NCI-H526 treated with DMSO at 0.1 percent for 48 hours (cell line): Measurements from ENCODE around the gene HMX3.
A peak's percentile ranks its signal among the peaks of the same experiment; 100 is the strongest.
"Not testable (repeated sequence)": the region's sequence is repeated elsewhere in the genome, so short reads cannot be mapped to it uniquely, and the experiment has no call there.

ENCODE experiments used
- DNase-seq: peaks from one replicate; lab custom pipeline; 2025; lab: John Stamatoyannopoulos, UW

Gene HMX3

DNA sequence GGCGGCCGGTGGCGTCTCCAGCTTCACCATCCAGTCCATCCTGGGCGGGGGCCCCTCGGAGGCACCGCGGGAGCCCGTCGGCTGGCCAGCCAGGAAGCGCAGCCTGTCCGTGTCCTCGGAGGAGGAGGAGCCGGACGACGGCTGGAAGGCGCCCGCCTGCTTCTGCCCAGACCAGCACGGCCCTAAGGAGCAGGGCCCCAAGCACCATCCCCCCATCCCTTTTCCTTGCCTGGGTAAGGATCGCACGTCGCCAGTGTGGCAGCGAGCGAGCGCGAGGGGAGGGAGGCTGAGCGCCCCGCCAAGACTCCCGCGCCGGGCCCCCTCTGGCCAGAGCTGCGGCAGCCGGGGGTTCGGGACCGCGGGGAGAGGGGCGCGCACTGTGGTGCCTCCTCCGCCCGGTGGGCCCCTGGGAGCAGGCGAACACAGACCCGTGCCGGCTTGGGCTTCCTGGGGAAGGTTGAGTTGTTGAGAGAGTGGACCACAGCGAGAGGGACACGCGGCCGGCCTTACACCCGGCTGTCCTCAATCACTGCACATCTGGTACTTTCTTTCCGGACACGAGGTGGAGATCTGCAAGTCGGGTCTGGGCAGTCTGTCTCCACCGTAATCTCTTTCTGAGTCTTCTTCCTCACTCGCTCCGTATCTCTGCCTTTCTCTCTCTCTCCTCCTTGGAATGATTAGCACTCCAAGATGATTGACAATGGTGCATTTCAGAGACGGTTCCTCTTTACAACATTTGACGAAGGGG is 12.8 kb downstream of the HMX3 start:
- no peak for DNase-seq

DNA sequence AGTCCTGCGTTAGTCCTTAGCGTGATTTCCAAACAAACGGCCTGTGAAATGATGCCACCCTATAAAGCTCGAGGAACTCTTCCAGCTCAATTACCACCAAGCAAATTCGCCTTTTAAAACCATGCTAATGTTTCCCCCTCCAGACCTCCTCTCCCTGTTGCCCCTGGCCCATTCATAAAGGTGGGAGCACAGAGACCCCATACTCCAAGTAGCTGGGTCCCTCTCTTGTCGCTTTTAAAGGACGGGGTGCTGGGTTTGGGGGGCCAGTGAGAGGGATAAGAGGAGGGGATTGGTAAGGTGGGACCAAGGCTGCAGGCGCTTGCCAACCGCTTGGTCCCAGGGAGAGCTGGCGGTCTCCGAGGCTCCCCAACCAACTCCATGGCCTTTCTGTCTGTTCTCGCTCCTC is 13.4 kb downstream of the HMX3 start:
- no peak for DNase-seq

DNA sequence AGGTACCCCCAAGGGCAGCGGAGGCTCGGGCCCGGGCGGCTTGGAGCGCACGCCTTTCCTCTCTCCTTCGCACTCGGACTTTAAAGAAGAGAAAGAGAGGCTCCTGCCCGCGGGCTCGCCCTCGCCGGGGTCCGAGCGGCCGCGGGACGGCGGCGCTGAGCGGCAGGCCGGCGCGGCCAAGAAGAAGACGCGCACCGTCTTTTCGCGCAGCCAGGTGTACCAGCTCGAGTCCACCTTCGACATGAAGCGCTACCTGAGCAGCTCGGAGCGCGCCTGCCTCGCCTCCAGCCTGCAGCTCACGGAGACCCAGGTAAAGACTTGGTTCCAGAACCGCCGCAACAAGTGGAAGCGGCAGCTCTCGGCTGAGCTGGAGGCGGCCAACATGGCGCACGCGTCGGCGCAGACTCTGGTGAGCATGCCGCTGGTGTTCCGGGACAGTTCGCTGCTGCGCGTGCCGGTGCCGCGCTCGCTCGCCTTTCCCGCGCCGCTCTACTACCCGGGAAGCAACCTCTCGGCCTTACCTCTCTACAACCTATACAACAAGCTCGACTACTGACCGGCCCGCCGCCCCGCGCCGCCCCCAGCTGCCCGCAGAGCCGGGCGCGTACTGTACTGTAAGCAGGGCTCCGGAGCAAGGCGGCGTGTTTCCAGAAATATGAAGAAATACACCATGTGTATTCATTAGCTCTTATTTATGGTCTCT is 13.9 kb downstream of the HMX3 start:
- peak; percentile 74 for DNase-seq

GRCh38 chr10:123150271-123150985 is 14.7 kb downstream of the HMX3 start:
- peak; percentile 74 for DNase-seq

- DNase-seq = peak; percentile 81
Measured at GRCh38 chr10:123150986-123151736, 15.4 kb downstream of the HMX3 start.

DNA sequence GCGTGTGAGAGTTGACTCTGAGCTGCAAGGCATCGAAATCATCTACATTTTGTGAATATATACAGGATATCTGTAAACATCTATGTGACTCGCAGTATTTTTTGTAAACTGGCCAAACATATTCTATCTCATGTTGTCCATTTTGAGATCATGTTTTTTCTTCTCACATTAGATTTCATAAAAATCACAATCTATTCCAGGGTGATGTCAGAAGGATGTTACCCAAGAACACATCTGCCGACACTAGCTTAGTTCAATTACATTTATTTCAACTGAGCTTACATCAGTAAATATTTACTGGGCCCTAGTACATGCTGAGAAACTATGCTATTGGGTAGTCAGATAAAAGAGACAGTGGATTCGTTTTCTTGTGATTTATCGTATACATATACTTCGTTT is 16.0 kb downstream of the HMX3 start:
- no peak for DNase-seq

- no peak for DNase-seq
Measured at GRCh38 chr10:123153486-123154091, 17.8 kb downstream of the HMX3 start.

DNA sequence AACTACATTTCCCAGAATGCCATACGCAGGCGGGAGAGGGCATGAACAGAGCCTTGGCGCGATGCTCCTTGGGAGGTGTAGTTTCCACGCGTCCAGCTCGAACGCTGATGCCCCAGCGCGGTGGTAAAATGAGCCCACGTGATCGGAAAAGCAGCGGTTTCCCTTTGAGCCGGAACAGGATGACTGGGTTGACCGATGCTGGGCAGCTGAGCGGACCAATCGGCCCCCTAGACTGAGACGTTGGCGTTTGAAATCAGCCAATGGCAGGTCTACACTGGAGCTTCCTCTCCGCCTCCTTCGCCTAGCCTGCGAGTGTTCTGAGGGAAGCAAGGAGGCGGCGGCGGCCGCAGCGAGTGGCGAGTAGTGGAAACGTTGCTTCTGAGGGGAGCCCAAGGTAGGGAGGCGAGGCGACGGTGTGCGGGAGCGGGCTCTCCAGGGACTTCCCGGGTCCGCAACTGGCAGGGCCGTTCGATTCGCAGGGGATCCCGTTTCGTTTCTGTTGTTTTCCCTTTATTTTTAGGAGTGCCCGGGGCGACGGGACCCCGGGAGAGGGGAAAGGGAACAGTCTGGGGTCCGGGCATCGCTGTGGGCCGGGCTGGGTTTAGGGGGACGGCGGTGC is 18.4 kb downstream of the HMX3 start, which contains the start of gene BUB3:
BUB3 (plus strand) TSS at position 311 of the 619 bp plus-strand sequence. CDS start 516 bp downstream, outside the sequence.
- peak; percentile 98 for DNase-seq

GRCh38 chr10:123154711-123155505 is 19.1 kb downstream of the HMX3 start:
- no peak for DNase-seq

GRCh38 chr10:123156078-123156477 is 20.3 kb downstream of the HMX3 start:
- DNase-seq = no peak

DNA sequence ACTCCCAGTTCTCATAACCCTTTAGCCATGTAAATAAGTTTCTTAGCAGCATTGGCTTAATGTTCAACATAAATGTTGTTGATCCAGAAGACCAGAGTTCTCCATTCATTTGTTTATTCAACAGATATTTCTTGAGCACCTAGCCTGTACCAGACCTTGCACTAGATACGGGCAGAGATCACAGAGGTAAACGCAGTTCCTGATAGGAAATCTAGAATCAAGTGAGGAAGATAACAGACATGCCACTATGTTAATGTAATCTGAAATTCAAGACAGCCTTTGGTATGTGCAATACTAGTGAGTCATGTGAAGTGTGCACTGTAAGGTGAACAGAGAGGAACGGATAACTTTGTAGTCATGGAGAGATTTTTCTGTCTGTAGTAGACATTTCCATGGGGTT is 21.4 kb downstream of the HMX3 start:
- DNase-seq = no peak

GRCh38 chr10:123158682-123159081 is 22.9 kb downstream of the HMX3 start:
- no peak for DNase-seq

DNA sequence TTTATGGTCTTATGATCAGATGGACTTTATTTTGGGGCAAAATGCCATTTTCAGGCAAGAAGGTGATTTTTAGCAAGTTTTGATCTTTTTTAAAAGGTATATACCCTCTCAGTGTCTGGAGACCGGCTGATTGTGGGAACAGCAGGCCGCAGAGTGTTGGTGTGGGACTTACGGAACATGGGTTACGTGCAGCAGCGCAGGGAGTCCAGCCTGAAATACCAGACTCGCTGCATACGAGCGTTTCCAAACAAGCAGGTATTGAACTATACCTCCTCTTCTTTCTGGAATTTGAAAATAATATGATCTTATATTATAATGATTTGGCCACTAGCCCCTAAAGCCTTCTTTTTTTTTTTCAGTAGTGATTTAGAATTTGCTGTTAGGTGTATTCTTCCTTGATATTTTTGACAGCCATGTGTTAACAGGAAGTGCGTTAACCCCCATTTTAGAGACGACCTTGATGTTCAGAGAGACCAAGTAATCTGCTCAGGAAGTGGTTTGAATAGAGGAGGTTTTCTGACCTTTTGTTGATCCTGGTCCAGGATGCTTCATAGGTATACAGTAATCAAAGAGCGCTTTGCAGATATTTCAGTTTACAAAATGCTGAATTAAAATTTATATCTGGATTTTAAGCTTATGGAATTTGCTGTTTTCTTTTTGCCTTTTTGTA is 24.7 kb downstream of the HMX3 start:
- DNase-seq = no peak

- DNase-seq = no peak
Measured at GRCh38 chr10:123164319-123164718, 28.5 kb downstream of the HMX3 start.

DNA sequence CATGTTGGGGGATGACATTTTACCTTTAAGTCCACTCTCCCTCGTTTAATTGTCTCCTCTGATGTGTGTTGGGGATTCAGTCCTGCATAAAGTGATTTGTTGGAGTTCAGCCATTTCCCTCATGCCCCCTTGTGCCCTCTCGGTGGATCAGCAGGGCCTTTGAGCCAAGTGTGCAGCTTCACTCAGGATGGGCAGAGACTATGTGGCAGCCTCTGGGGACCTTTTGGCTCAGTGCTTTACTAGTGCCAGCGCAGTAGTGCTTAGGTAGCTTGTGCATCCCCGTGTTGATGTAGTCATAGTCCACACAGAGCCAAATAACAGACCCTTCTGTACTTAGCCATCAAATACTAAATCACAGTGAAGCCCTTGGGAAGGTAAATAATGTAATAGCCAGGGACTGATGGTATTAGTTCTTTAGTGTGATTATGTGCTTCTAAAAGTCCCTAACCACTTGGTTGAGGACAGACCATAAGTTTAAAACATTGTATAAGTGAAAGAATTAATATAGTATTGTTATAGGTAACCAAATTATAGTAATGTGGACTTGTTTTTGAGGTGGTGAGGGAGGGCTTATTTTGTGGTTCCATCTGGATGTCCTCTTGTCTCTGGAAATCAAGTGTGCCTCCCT is 29.8 kb downstream of the HMX3 start:
- DNase-seq = no peak

DNA sequence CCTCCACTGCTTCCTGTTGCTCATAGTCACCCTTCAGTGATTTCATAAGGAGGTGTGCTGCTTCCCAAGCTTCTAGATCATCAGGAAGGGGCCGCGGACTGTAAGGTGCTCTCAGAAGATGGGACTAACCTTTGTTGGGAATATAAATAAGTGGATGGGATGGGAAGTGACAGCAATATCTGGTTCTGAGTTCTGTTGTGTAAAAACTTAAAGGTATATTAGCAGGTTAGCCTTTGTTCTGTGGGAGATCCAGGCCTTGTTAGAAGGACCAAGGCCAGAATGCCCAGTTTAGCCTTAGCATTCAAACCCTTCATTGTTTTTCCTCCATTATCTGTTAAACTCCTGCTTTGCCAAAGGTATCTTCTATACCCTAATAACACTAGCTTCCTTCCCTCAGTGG is 30.8 kb downstream of the HMX3 start:
- DNase-seq = no peak

DNA sequence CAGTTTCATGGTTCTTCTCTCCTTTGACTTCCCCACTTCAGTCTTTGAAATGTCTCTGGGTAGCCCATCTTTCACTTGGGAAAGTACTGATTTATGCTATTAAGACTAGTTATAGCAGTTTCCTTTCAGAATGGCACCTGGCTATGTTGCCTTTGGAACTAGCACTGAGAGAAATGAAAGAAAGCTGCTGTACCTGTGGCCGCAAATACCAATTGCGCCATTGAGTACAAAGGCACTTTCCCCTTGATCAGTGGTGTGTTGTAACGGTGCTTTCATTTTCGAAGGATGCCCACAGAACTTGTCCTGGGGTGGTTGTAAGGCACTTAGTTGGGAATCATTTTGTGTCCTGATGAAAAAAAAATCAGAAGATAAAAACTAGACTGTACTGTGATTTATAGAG is 35.2 kb downstream of the HMX3 start:
- no peak for DNase-seq

GRCh38 chr10:123171616-123172015 is 35.8 kb downstream of the HMX3 start:
- not testable (repeated sequence) for DNase-seq
